ENCODE data around the gene GPRC5A.

GPRC5A gene

DNA sequence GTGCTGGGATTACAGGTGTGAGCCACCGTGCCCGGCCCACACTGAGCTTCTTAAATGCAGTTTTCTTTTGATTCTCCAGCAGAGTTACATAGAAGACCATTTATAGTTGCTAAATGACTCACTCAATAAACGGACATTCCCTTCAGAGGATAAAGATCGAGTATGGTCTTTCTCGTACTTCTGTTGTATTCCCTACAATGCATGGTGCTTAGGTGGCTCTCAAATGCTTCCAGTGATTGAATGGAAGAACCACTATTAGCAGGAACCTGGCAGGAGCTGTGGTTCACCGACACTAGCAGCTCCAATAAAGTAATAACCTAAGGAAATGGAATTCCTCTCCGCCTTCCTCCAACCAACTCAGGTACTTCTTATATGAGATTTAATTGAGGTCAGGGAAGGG, 3.9 kb upstream of the GPRC5A start:
- no peak for DNase-seq

DNA sequence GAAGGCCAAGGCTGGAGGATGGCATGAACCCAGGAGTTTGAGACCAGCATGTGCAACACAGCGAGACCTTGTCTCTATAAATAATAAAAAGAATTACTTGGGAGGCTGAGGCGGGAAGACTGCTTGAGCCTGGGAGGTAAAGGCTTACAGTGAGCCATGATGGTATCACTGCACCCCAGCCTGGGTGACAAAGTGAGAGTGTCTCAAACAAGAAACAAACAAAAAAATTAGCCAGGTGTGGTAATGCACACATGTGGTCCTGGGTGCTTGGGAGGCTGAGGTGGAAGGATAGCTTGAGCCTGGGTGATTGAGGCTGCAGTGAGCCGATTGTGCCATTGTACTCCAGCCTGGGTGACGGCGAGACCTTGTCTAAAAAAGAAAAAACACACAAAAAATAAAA, 1.7 kb upstream of the GPRC5A start:
- no peak for DNase-seq

DNA sequence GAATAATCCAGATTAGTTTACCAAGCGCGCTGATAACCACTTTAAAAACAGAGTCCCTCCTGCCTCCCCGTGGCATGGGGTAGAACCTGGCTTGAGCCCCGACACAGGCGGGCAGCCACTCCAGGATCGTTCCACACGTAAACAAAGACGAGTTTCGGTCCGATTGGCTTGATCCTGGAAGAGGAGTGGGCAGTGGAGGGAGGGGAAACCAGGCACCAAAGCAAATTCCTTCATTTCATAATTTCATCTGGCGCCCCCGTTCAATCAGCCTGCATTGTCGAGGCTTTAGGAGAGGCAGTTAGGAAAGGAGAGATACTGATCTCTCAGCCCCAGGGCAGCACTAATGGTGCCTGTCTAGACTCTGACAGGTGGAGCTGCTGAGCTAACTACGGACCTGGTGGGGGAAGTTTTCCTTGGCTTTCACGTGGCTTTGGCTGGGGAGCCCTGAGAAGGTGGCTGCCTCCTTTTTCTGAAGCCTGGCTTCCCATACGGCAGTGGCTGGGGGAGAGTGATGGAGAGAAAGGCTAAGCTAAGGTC, 751 bp upstream of the GPRC5A start:
- no peak for DNase-seq

DNA sequence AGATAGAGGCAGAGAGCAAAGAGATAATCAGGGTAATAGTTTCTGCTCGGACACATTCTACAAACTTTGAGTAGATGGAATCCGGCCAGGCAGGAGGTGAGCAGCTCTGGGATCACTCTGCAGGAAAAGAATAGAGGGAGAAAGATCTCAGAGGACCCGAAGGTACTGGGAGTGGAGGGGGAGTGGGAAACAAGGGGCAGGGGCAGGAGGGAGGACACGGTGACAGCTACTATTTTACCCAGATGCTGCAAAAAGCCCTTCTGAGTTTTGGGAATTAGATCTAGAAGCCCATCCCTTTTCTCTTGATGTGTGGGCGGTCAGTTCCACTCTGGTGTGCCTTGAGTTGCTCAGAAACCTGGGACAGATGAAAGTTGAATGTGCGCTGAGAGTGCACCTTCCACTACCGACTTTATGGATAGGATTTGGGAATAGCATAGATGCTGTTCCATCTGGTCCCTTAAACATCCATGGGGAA, 556 bp downstream of the GPRC5A start:
- no peak for DNase-seq

DNA sequence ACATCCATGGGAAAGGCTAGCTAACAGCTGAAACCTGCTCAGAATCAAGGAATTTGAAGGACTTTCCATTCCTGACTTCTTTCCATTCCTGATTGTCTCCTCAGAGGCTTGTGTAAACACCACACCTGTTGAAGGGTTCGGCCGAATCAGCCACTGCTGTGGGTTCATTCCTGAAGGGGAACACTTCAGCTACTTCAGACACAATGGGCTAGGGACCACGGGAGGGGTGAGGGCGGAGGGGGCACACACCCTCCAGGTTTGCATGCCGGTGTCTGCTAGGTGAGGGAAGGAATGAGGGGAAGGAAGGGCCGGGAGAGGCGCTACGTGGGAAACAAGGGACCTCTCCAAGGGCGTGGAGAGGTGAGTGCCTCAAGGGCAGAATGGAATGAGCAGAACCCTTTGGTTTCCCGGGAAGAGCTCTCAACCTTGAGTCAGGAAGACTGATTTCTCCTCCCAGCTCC, 1.3 kb downstream of the GPRC5A start:
- DNase-seq: no peak

DNA sequence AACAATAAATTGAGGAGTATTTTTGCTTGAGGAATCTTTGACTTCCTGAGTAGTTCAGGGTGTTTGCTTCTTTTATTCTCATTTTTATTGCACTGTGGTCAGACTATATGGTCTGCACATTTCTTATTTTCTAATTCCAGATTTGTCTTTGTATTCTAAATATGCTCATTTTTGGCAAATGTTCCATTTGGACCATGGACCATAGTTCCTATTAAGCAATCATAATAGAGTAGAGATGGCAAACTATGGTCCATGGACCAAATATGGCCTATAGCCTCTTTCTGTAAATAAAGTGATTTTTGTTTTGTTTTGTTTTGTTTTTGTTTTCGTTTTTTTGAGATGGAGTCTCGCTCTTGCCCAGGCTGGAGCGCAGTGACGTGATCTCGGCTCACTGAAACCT, 2.1 kb downstream of the GPRC5A start:
- no peak for DNase-seq

DNA sequence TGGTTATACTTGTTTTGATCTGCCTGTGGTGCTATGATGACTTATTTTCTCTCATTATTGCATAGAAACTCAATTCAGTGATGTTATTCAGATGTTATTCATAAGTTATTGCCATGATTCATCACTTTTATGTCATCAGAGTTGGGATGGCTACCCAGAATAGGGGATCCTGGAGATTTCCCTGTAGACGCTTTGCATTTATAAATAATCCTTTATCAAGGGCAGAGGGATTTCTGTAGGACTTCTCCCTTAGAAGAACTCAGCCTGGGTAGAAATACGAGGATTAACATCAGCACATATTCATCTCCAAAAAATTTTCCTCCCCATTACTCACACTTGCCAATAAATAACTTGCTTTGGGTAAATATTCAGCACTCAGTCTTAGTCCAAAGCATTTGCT, 4.9 kb downstream of the GPRC5A start:
- no peak for DNase-seq

DNA sequence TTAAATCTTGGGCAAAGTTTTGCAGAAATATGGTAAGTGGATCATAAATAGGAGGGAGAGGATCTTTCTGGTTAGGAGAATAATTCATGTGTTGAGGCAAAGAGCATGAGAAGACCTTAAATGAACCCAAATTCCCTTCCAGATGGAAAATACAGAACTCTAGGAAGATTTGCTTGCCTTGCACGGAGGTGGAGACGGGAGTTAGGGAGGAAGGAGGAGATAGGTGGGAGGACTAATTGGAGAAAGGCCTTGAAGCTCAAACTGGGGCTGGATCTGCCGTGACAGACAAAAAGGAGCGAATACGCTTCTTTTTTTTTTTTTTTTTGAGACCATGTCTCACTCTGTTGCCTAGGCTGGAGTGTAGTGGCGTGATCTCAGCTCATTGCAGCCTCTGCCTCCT, 5.9 kb downstream of the GPRC5A start:
- no peak for DNase-seq

DNA sequence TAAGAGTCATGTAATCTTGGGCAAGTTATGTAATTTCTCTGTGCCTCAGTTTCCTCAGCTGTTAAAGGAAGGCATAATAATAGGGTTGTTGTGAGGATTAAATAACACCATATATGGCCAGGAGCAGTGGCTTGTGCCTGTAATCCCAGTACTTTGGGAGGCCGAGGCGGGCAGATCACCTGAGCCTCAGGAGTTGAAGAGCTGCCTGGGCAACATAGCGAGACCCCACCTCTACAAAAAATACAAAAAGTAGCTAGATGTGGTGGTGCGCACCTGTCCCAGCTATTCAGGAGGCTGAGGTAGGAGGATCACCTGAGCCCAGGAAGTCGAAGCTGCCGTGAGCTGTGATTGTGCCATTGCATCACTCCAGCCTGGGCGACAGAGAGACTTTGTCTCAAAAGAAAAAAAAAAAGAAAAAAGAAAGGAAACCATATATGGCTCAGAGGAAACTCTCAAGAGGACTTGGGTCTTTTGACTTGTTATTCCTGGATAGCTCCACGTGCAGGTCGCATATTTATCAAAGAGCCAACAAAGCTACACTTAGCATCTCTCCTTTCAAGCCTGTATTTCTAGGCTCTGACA, 6.9 kb downstream of the GPRC5A start:
- DNase-seq: no peak

DNA sequence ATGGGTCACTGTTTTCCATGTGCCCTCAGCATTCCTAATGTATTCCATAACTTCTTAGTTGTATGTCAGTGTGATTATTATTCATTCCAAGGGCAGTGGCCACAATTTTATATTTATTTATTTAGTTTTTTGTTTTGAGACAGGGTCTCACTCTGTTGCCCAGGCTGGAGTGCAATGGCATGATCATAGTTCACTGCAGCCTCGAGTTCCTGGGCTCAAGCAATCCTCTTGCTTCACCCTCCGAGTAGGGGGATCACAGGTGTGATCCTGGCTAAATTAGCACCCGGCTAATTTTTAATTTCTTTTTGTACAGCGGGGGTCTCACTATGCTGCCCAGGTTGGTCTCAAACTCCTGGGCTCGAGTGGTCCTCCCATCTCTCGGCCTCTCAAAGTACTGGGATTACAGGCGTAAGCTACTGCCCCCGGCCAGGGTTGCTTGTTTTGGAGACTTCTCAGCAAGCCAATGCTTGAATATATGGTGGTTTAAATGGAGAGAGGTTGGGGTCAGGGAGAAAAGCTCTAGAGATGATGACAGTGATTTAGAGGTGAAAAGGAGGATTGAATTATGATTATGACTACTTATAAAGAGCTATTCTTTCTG, 7.6 kb downstream of the GPRC5A start:
- no peak for DNase-seq

DNA sequence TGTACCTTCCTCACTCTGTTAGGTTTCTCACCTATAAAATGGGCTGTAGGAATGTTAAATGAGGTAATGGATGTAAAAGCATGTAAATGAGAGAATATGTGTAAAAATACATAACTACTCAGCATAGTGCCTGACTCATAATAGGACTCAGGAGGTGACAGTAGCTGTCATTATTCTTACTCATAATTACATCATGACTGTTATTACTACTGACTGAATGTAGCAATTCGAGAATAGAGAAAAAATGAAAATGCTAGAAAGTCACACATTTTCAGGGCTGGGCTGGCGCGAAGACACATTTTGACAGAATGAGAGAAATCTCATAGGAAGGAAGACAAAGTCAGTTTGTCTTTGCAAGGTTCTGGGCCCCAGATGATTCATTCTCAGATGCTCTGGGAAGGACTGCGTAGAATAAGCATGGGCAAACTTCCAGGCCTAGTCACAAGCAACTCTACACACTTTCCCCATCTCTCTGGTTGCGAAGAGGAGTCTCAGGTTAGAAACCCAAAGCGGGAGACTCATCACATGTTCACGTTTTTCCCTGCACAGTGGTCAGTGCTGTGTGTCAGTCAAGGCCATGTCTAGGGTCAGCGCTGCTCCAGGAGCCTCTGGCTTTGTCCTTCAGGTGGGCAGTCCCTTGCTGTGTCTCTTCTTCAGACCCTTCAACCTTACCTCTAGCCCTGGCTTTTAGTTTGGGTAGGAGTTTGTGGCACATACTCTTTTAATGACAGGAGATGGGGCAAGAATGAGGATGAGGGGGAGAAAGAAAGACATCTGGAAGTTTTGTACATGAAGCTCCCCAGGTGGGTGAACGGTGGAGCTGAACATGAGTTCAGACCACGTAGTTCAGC, 8.4 kb downstream of the GPRC5A start:
- DNase-seq: no peak

DNA sequence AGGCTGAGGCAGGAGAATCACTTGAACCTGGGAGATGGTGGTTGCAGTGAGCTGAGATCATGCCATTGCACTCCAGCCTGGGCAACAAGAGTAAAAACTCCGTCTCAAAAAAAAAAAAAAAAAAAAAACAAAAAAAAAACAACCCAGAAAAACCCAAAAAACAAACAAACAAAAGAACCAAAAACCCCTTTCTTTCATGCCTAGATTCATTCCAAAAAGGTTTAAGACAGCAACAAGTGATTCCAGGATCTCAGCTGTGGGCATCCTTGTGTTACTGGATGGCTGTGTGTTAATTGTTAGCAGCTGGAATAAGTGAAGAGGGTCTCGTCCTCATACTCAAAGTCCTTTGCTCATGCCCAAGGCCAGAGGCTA, 9.4 kb downstream of the GPRC5A start:
- no peak for DNase-seq

DNA sequence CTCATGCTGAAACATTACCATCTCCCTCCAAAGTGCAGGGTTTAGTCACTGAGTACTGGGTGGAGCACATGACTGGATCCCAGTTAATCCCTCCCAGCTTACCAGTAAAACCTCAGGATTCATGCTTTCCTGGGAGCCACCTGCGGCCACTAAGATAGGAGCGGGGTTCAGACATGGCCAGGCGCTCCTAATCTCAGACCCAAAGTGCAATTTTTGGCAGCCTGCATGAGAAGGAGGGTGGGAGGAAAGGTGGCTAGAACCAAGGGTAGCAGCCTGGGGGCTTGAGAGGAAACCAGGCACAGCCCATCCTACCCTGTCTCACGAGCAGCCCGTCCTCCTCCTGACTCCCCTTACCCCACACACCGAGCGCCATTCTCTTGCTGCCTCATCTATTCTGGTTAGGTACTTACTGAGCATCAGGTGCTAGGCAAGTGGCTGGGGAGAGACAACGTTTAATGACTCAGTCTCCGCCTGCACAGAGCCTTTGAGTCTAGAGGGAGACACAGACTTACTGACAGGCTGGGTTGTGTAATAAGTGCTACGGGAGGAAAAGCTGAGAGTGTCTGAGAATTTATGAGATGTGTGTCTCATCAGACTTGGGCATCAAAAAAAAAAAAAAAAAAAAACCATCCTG, 9.9 kb downstream of the GPRC5A start:
- DNase-seq: no peak

DNA sequence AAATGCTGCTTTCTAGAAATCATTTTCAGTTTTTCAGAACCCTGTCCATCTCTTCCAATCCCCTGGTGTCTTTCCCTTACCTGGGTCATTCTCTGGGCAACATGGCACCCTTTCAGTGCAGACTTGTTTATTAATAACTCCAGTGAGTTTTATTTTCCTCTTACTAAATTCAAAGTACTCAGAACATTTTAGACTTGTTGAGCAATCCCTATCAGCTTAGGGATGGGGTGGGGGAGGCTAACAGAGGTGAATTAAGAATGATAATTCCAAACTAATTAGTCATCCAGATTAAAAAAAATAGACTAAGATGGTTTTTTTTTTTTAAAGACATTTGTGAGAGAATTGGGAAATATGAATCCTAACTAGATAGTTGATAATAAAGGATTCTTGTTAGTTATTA, 10.7 kb downstream of the GPRC5A start:
- DNase-seq: no peak

DNA sequence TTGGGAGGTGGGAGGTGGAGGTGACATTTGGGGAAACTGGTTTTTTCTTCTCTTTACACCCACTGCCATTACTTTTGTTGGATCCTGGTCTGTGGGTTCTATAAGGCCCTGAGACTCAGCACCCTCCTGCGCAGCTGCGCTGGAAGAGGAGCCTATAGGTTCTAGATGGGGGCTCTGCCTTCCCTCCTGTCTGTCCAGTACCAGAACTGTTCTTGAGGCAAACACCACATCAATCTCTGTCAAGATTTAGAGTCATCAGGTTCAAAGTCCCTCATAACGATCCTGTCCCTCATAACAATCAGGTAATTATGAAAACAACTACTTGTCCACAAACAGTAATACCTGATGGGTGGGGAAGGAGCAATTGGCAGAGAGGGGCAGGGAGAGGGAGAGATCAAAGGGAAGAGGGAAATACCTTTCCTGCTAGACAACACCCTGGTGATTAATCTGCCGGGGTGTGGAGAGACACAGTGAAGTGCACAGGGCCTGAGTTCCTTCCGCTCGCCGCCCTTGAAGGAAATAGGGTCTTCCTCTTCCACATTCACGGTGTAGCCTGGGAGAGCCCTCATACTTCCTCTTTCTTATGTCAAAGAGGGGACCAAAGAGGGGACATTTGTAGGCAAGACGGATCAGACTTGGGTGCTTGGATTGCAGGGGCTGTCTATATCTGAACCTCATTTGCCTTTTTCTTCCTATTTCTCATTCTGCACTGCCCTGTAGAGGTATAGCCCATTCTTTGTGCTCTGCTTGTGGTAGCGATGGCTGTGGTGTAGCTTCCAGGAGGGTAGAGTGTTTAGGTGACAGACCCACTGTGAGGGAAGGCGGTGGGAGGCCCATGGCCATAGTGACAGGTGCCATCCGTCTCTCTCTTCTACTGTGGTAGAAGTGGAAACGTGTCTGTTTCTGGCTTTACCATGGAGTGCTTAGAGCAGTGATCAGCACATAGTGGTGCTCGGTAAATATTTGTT, 12.6 kb downstream of the GPRC5A start:
- DNase-seq: no peak

DNA sequence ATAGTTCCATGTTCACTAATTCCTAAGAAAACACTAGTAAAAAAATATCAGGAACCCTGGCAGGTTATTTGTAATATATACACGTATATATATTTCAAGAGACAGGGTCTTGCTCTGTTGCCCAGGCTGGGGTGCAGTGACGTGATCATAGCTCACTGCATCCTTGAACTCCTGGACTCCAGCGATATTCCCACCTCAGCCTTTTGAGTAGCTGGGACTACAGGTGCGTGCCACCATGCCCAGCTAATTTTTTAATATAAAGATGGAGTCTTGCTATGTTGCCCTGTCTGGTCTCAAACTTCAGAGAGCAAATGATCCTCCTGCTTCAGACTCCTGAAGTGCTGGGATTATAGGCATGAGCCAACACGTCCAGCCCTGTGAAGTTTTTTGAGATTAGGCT, 16.2 kb downstream of the GPRC5A start:
- DNase-seq: no peak

DNA sequence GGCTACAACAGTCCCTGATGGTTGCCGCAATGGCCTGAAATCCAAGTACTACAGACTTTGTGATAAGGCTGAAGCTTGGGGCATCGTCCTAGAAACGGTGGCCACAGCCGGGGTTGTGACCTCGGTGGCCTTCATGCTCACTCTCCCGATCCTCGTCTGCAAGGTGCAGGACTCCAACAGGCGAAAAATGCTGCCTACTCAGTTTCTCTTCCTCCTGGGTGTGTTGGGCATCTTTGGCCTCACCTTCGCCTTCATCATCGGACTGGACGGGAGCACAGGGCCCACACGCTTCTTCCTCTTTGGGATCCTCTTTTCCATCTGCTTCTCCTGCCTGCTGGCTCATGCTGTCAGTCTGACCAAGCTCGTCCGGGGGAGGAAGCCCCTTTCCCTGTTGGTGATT, 16.9 kb downstream of the GPRC5A start:
- DNase-seq: no peak

DNA sequence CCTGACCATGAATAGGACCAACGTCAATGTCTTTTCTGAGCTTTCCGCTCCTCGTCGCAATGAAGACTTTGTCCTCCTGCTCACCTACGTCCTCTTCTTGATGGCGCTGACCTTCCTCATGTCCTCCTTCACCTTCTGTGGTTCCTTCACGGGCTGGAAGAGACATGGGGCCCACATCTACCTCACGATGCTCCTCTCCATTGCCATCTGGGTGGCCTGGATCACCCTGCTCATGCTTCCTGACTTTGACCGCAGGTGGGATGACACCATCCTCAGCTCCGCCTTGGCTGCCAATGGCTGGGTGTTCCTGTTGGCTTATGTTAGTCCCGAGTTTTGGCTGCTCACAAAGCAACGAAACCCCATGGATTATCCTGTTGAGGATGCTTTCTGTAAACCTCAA, 17.3 kb downstream of the GPRC5A start:
- no peak for DNase-seq

DNA sequence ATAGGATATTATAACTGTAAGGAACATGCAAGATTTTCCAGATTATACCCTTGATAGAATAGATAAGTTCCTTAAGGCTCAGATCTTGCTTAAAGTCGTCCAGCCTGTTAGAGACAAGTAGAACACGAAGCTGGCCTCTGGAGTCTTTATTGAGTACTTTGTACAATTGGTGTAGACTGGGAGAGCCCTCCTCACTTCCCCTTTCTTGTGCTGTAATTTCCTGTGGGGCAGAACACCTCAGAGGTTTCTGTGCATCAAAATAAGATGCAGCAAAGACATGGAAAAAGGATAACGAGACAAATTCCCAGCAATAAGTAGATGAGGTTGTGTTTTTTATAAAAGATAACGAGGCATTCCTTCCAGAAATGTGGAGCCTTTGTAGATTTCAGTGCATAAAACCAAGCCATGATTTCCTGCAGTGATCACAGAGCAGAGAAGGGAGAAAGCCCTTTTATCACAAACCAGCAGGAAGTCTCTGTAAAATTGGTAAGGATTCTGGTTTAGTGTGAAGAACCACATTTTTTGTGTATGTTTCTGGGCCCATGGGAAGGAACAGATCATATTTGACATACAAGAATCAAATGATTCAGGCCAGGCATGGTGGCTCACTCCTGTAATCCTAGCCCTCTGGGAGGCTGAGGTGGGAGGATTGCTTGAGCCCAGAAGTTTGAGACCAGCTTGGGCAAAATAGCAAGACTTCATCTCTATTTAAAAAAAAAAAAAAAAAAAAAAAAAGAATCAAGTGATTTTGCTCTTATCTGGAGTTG, 18.0 kb downstream of the GPRC5A start:
- no peak for DNase-seq

DNA sequence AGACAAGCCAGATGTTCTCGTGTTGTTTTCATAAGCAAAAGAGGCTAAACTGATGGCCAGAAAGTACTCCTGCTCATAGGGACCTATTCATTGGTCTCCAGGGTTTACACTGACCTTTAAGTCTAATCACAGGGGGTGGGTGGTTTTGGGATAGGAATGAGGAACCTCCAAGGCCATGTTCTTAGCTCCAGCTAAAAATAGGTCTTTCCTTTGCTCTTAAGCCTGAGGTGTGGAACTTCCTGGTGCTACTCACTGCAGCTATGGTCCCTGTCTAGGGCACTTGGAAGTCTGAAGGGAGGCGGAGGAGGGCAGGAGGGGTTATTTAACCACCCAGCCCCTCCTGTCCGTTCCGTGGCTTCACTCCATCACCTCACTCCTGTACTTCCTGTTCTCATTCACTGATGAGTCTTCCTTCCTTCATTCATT, 18.6 kb downstream of the GPRC5A start:
- no peak for DNase-seq

DNA sequence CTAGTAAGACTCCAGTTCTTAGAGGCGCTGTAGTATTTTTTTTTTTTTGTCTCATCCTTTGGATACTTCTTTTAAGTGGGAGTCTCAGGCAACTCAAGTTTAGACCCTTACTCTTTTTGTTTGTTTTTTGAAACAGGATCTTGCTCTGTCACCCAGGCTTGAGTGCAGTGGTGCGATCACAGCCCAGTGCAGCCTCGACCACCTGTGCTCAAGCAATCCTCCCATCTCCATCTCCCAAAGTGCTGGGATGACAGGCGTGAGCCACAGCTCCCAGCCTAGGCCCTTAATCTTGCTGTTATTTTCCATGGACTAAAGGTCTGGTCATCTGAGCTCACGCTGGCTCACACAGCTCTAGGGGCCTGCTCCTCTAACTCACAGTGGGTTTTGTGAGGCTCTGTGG, 21.3 kb downstream of the GPRC5A start:
- no peak for DNase-seq

All from activated CD4-positive, alpha-beta T cell treated with anti-CD3 and anti-CD28 coated beads for 1 hour (primary cell).